Smooth muscle cell (in vitro differentiated cells): ENCODE results near the gene ZNF17. TPM values are rescaled to one million over a fixed set of nuclear protein-coding genes. Genes with fewer than 3 reads are reported as not detected.

ENCODE experiments used
- DNase-seq: peaks from one replicate; lab custom pipeline; 2025; ENCODE audit not compliant: unreplicated experiment; lab: John Stamatoyannopoulos, UW
- H2AFZ ChIP-seq: fragments of 200-600 bp; sonication (generic); 2 replicates; pipeline ENCODE4 v1.6.0; 2016; ENCODE audit warnings: antibody characterized with exemption, low read depth, mild to moderate bottlenecking
- H3F3A ChIP-seq: fragments of 200-600 bp; sonication (generic); 2 replicates; pipeline ENCODE4 v1.6.0; 2017; ENCODE audit warnings: antibody characterized with exemption, low read depth
- H3K27ac ChIP-seq: fragments of 200-600 bp; sonication (generic); 2 replicates; pipeline ENCODE4 v1.5.1; 2016; ENCODE audit warnings: low read depth, mild to moderate bottlenecking
- H3K27me3 ChIP-seq: fragments of 200-600 bp; sonication (generic); 2 replicates; pipeline ENCODE4 v1.6.1; 2016; ENCODE audit warnings: low read depth, mild to moderate bottlenecking
- H3K36me3 ChIP-seq: fragments of 200-600 bp; sonication (generic); 2 replicates; pipeline ENCODE4 v1.5.1; 2016; ENCODE audit warnings: low read depth
- H3K4me1 ChIP-seq: fragments of 200-600 bp; sonication (generic); 2 replicates; pipeline ENCODE4 v1.5.1; 2016; ENCODE audit warnings: low read depth
- H3K4me2 ChIP-seq: fragments of 200-600 bp; sonication (generic); 2 replicates; pipeline ENCODE4 v1.6.0; 2016; ENCODE audit warnings: mild to moderate bottlenecking
- H3K4me3 ChIP-seq: fragments of 200-600 bp; sonication (generic); 2 replicates; pipeline ENCODE4 v1.5.1; 2016; ENCODE audit warnings: mild to moderate bottlenecking
- H3K79me2 ChIP-seq: fragments of 200-600 bp; sonication (generic); 2 replicates; pipeline ENCODE4 v1.6.0; 2016; ENCODE audit warnings: low read depth, mild to moderate bottlenecking
- H3K9ac ChIP-seq: fragments of 200-600 bp; sonication (generic); 2 replicates; pipeline ENCODE4 v1.6.0; 2016; ENCODE audit warnings: low read depth
- H3K9me3 ChIP-seq: fragments of 200-600 bp; sonication (generic); replicated peaks from 2 replicates; pipeline ENCODE4 v1.5.1; 2016; ENCODE audit warnings: low read depth
- H4K20me1 ChIP-seq: fragments of 200-600 bp; sonication (generic); 2 replicates; pipeline ENCODE4 v1.6.0; 2016; ENCODE audit warnings: low read depth
- CTCF ChIP-seq: fragments of 200-600 bp; sonication (generic); IDR thresholded peaks from 2 replicates; pipeline ENCODE4 v1.5.1; 2017; ENCODE audit warnings: borderline replicate concordance, mild to moderate bottlenecking, antibody characterized with exemption; ENCODE audit not compliant: insufficient read depth, poor library complexity, severe bottlenecking
- WGBS: methylation state at CpG from one replicate; pipeline ENCODE4 v1.1.7; 2016; ENCODE audit warnings: low lambda C conversion rate; 5-methylcytosine and 5-hydroxymethylcytosine counted together
- polyA plus RNA-seq: library from polyadenylated mRNA; unstranded; fragments of >200 nt; fragmentation: Nextera tagmentation; extraction: Ambion mirVana; gene quantifications from 2 replicates; pipeline ENCODE4 v1.2.1, GENCODE V29; 2016
- small RNA-seq: library from RNA; depleted of rRNA; stranded (forward); fragments of <200 nt; gene quantifications from one replicate; pipeline ENCODE3, GENCODE V24; 2014
- total RNA-seq: library from RNA; depleted of rRNA; stranded (reverse); fragments of >200 nt; gene quantifications from 2 replicates; pipeline ENCODE4 v1.2.3, GENCODE V29; 2014

Gene ZNF17
- total and polyA plus RNA-seq, 2 experiments from 2014 or later, result 0.95 to 4.3 TPM

- H3K9me3 ChIP-seq, result peaks cover 41% of the 10 kb centered on the region
- DNase-seq, result no peak
- no peak overlapping the region for H2AFZ ChIP-seq
- no peak for TF ChIP-seq CTCF
- no peak overlapping the region for H3K9ac ChIP-seq
- WGBS, result 96% methylated on average over 5 of the region's 5 CpGs
- H3K27ac ChIP-seq, result no peak overlapping the region
- H4K20me1 ChIP-seq, result no peaks in the 10 kb centered on the region
- H3K27me3 ChIP-seq, result no peaks in the 10 kb centered on the region
- peaks cover 38% of the 10 kb centered on the region for H3K36me3 ChIP-seq
- H3K4me2 ChIP-seq, result no peak overlapping the region
- no peaks in the 10 kb centered on the region for H3F3A ChIP-seq
- peaks cover 15% of the 10 kb centered on the region for H3K79me2 ChIP-seq
- no peaks in the 10 kb centered on the region for H3K4me1 ChIP-seq
- no peak overlapping the region for H3K4me3 ChIP-seq
Measured at GRCh38 chr19:57465680-57466381, 54.9 kb downstream of the ZNF17 start.

DNA sequence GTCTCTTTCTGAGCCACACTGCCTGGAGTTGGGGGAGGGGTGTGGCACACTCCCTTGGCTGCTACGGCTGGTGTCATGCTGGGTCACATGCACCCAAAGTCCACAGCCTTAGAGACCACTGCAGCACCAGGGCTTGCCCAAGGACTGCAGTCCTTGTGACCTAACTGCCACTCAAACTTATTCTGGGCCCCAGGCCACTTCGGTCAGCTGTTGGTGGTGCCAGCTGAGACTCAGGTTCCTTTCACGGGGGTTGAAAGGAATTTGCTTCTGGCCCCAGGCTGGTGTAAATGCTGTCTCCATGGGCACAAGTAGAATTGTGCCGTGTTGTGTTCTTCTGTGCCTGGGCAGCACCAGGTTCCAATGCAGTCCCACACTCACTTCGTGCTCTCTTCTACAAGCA lies 55.5 kb downstream of the ZNF17 start:
- no peak overlapping the region for H3K4me2 ChIP-seq
- no peaks in the 10 kb centered on the region for H3K27me3 ChIP-seq
- peaks cover 44% of the 10 kb centered on the region for H3K36me3 ChIP-seq
- no peak overlapping the region for H3K9ac ChIP-seq
- no peak overlapping the region for H3K27ac ChIP-seq
- no peak for TF ChIP-seq CTCF
- peaks cover 15% of the 10 kb centered on the region for H3K79me2 ChIP-seq
- no peaks in the 10 kb centered on the region for H4K20me1 ChIP-seq
- no peak overlapping the region for H3K4me3 ChIP-seq
- WGBS, result 98% methylated on average over 5 of the region's 5 CpGs
- no peak for DNase-seq
- H3F3A ChIP-seq, result no peaks in the 10 kb centered on the region
- H2AFZ ChIP-seq, result no peak overlapping the region
- no peaks in the 10 kb centered on the region for H3K4me1 ChIP-seq
- H3K9me3 ChIP-seq, result peaks cover 48% of the 10 kb centered on the region

Small RNA genes within 50 kb of the gene (small RNA-seq; reads per million reads assigned to genes)
- not detected for gene VN1R107P

Other genes with a start within 250 kb of the ZNF17 start
- not detected in 2 replicates for gene DUXA, start 243.7 kb upstream of the ZNF17 start, total RNA-seq
- not detected in 2 replicates for gene DUXA, start 243.7 kb upstream of the ZNF17 start, polyA plus RNA-seq
- gene ZNF264, start 219.7 kb upstream of the ZNF17 start, total RNA-seq, result 21.6 and 26.0 TPM in 2 replicates
- 3.5 and 6.8 TPM in 2 replicates for gene ZNF264, start 219.7 kb upstream of the ZNF17 start, polyA plus RNA-seq
- gene AURKC, start 180.1 kb upstream of the ZNF17 start, total RNA-seq, result 1.7 and 2.8 TPM in 2 replicates
- gene AURKC, start 180.1 kb upstream of the ZNF17 start, polyA plus RNA-seq, result 0.27 and 2.2 TPM in 2 replicates
- 28.9 and 33.4 TPM in 2 replicates for gene ZNF805, start 170.5 kb upstream of the ZNF17 start, total RNA-seq
- 3.4 and 5.6 TPM in 2 replicates for gene ZNF805, start 170.5 kb upstream of the ZNF17 start, polyA plus RNA-seq
- 85.2 and 103 TPM in 2 replicates for gene ZNF460, start 130.7 kb upstream of the ZNF17 start, total RNA-seq
- 1.7 and 3.5 TPM in 2 replicates for gene ZNF460, start 130.7 kb upstream of the ZNF17 start, polyA plus RNA-seq
- 5.1 and 7.5 TPM in 2 replicates for gene ZNF543, start 90.7 kb upstream of the ZNF17 start, total RNA-seq
- 1.1 and 1.4 TPM in 2 replicates for gene ZNF543, start 90.7 kb upstream of the ZNF17 start, polyA plus RNA-seq
- 6.8 and 9.6 TPM in 2 replicates for gene ZNF304, start 59.9 kb upstream of the ZNF17 start, total RNA-seq
- 3.5 and 3.9 TPM in 2 replicates for gene ZNF304, start 59.9 kb upstream of the ZNF17 start, polyA plus RNA-seq
- 25.4 and 34.4 TPM in 2 replicates for gene TRAPPC2B, start 47.6 kb upstream of the ZNF17 start, total RNA-seq
- gene TRAPPC2B, start 47.6 kb upstream of the ZNF17 start, polyA plus RNA-seq, result 36.3 and 42.6 TPM in 2 replicates
- 4.0 and 4.9 TPM in 2 replicates for gene ZNF547, start 47.6 kb upstream of the ZNF17 start, total RNA-seq
- gene ZNF547, start 47.6 kb upstream of the ZNF17 start, polyA plus RNA-seq, result 0.71 and 2.5 TPM in 2 replicates
- 26.9 and 27.3 TPM in 2 replicates for gene ZNF548, start 21.3 kb upstream of the ZNF17 start, total RNA-seq
- gene ZNF548, start 21.3 kb upstream of the ZNF17 start, polyA plus RNA-seq, result 12.3 and 13.1 TPM in 2 replicates
- gene ZNF749, start 24.2 kb downstream of the ZNF17 start, total RNA-seq, result 4.0 and 9.4 TPM in 2 replicates
- 1.6 and 3.1 TPM in 2 replicates for gene ZNF749, start 24.2 kb downstream of the ZNF17 start, polyA plus RNA-seq
- gene VN1R1, start 46.0 kb downstream of the ZNF17 start, total RNA-seq, result 0.45 and 0.67 TPM in 2 replicates
- gene VN1R1, start 46.0 kb downstream of the ZNF17 start, polyA plus RNA-seq, result 0.50 TPM in 1 of 2 replicates, not detected in the other
- gene ZNF772, start 66.4 kb downstream of the ZNF17 start, total RNA-seq, result 8.2 and 11.2 TPM in 2 replicates
- 1.4 and 2.1 TPM in 2 replicates for gene ZNF772, start 66.4 kb downstream of the ZNF17 start, polyA plus RNA-seq
- gene ZNF419, start 76.6 kb downstream of the ZNF17 start, total RNA-seq, result 11.5 and 20.5 TPM in 2 replicates
- 9.4 and 9.8 TPM in 2 replicates for gene ZNF419, start 76.6 kb downstream of the ZNF17 start, polyA plus RNA-seq
- gene ZNF773, start 88.8 kb downstream of the ZNF17 start, total RNA-seq, result 7.9 and 17.2 TPM in 2 replicates
- 7.3 and 9.6 TPM in 2 replicates for gene ZNF773, start 88.8 kb downstream of the ZNF17 start, polyA plus RNA-seq
- gene ZNF549, start 116.2 kb downstream of the ZNF17 start, total RNA-seq, result 7.0 TPM in 2 replicates
- gene ZNF549, start 116.2 kb downstream of the ZNF17 start, polyA plus RNA-seq, result 4.4 and 4.7 TPM in 2 replicates
- gene ZNF550, start 148.7 kb downstream of the ZNF17 start, total RNA-seq, result 5.1 and 6.3 TPM in 2 replicates
- 3.6 and 5.9 TPM in 2 replicates for gene ZNF550, start 148.7 kb downstream of the ZNF17 start, polyA plus RNA-seq
- 5.4 and 6.6 TPM in 2 replicates for gene ZNF416, start 167.8 kb downstream of the ZNF17 start, total RNA-seq
- gene ZNF416, start 167.8 kb downstream of the ZNF17 start, polyA plus RNA-seq, result 3.6 TPM in 2 replicates
- 6.5 and 9.1 TPM in 2 replicates for gene ZIK1, start 173.0 kb downstream of the ZNF17 start, total RNA-seq
- gene ZIK1, start 173.0 kb downstream of the ZNF17 start, polyA plus RNA-seq, result 4.6 and 6.6 TPM in 2 replicates
- 3.0 and 3.2 TPM in 2 replicates for gene ZNF530, start 188.7 kb downstream of the ZNF17 start, total RNA-seq
- 3.5 and 3.7 TPM in 2 replicates for gene ZNF530, start 188.7 kb downstream of the ZNF17 start, polyA plus RNA-seq
- 25.8 and 27.6 TPM in 2 replicates for gene ZNF134, start 203.1 kb downstream of the ZNF17 start, total RNA-seq
- gene ZNF134, start 203.1 kb downstream of the ZNF17 start, polyA plus RNA-seq, result 7.0 and 9.0 TPM in 2 replicates
- gene ZNF211, start 222.0 kb downstream of the ZNF17 start, total RNA-seq, result 14.1 and 15.7 TPM in 2 replicates
- 10.5 and 12.1 TPM in 2 replicates for gene ZNF211, start 222.0 kb downstream of the ZNF17 start, polyA plus RNA-seq